ENCODE measurements around the gene AFF1.

AFF1 gene

GRCh38 chr4:87092389-87093141, 157.8 kb downstream of the AFF1 start:
- no peak for TF ChIP-seq FOXP2 (optimal IDR thresholded peaks at IDR 0.05; ENCODE audit: borderline replicate concordance, extremely low read depth, extremely low read length, insufficient read depth)
- TF ChIP-seq TAF1 (IDR thresholded peaks at IDR 0.05; ENCODE audit: borderline replicate concordance, insufficient read depth, low read length), result no peak
- TF ChIP-seq, protein P1, sequence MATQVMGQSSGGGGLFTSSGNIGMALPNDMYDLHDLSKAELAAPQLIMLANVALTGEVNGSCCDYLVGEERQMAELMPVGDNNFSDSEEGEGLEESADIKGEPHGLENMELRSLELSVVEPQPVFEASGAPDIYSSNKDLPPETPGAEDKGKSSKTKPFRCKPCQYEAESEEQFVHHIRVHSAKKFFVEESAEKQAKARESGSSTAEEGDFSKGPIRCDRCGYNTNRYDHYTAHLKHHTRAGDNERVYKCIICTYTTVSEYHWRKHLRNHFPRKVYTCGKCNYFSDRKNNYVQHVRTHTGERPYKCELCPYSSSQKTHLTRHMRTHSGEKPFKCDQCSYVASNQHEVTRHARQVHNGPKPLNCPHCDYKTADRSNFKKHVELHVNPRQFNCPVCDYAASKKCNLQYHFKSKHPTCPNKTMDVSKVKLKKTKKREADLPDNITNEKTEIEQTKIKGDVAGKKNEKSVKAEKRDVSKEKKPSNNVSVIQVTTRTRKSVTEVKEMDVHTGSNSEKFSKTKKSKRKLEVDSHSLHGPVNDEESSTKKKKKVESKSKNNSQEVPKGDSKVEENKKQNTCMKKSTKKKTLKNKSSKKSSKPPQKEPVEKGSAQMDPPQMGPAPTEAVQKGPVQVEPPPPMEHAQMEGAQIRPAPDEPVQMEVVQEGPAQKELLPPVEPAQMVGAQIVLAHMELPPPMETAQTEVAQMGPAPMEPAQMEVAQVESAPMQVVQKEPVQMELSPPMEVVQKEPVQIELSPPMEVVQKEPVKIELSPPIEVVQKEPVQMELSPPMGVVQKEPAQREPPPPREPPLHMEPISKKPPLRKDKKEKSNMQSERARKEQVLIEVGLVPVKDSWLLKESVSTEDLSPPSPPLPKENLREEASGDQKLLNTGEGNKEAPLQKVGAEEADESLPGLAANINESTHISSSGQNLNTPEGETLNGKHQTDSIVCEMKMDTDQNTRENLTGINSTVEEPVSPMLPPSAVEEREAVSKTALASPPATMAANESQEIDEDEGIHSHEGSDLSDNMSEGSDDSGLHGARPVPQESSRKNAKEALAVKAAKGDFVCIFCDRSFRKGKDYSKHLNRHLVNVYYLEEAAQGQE (IDR thresholded peaks at IDR 0.05; ENCODE audit: insufficient read depth in 1 of 2, low read depth in 2 of 2, low read length in 2 of 2), result no peak
- no peak for TF ChIP-seq SIN3A (IDR thresholded peaks at IDR 0.05; ENCODE audit: borderline replicate concordance, insufficient read depth, low read length)
- TF ChIP-seq POLR2AphosphoS5 (IDR thresholded peaks at IDR 0.05; ENCODE audit: low read depth, low read length), result no peak

DNA sequence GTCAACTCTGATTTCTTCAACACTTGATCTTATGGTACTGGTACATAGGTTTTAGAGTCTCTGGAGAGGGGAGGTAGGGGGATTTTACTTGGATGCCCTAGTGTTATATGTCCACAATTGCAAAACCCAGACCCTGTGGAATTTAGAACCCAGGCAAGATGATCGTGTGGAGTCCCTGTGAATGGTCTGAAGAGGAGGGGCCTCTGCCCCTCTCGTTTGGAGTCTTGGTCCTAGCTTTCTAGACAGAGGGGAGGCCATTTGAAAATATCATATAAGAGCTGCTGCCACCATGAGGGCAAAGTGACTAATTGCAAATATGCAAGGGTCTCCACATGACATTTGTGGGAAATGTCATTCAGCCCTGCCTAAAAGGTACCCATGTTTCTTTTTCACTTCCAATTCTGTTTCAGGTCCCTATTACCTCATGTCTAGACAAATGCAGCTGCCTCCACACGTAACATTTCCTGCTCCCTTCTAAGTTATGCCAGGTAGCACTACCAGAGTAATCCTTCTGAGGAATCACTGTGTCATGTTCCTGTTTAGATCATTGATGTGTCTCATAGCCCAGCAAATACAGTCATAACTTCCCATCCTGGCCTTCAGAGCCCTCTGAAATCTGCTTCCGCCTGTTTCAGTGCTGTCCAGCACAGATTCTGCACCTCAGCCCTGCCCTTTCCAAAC, 158.8 kb downstream of the AFF1 start:
- TF ChIP-seq, protein P1 (IDR thresholded peaks at IDR 0.05; ENCODE audit: insufficient read depth in 1 of 2, low read depth in 2 of 2, low read length in 2 of 2), result 0 out of 4 replicates have a peak, but pooled peaks of 1 of the 2 experiments have one; percentile 10
- TF ChIP-seq SIN3A (IDR thresholded peaks at IDR 0.05; ENCODE audit: borderline replicate concordance, insufficient read depth, low read length), result no peak

GRCh38 chr4:87097075-87097474, 162.3 kb downstream of the AFF1 start:
- TF ChIP-seq FOXP2 (optimal IDR thresholded peaks at IDR 0.05; ENCODE audit: borderline replicate concordance, extremely low read depth, extremely low read length, insufficient read depth) (no peak), SIN3A (IDR thresholded peaks at IDR 0.05; ENCODE audit: borderline replicate concordance, insufficient read depth, low read length) (no peak), POLR2AphosphoS5 (IDR thresholded peaks at IDR 0.05; ENCODE audit: low read depth, low read length) (no peak), TAF1 (IDR thresholded peaks at IDR 0.05; ENCODE audit: borderline replicate concordance, insufficient read depth, low read length) (no peak)
- TF ChIP-seq, protein P1 (IDR thresholded peaks at IDR 0.05; ENCODE audit: insufficient read depth in 1 of 2, low read depth in 2 of 2, low read length in 2 of 2), result no peak

GRCh38 chr4:87100168-87100567, 165.4 kb downstream of the AFF1 start:
- TF ChIP-seq TAF1 (IDR thresholded peaks at IDR 0.05; ENCODE audit: borderline replicate concordance, insufficient read depth, low read length) (no peak), SIN3A (IDR thresholded peaks at IDR 0.05; ENCODE audit: borderline replicate concordance, insufficient read depth, low read length) (no peak), FOXP2 (optimal IDR thresholded peaks at IDR 0.05; ENCODE audit: borderline replicate concordance, extremely low read depth, extremely low read length, insufficient read depth) (no peak), POLR2AphosphoS5 (IDR thresholded peaks at IDR 0.05; ENCODE audit: low read depth, low read length) (no peak)
- TF ChIP-seq, protein P1 (IDR thresholded peaks at IDR 0.05; ENCODE audit: insufficient read depth in 1 of 2, low read depth in 2 of 2, low read length in 2 of 2), result no peak

Measured in PFSK-1 (cell line).